OCI-LY7 (cell line): Measurements from ENCODE around the gene ERCC2.

ENCODE experiments used
- CTCF ChIP-seq: fragments of 200-600 bp; sonication (generic); conservative IDR thresholded peaks from 2 replicates; pipeline ENCODE4 v1.5.1; 2014; ENCODE audit warnings: mild to moderate bottlenecking, antibody characterized with exemption, low read length, moderate library complexity, mixed read lengths
- EZH2phosphoT487 ChIP-seq: fragments of 200-600 bp; sonication (generic); IDR thresholded peaks from 2 replicates; pipeline ENCODE4 v1.6.1; 2018; ENCODE audit warnings: low read depth, borderline replicate concordance, mild to moderate bottlenecking, mixed run types, antibody characterized with exemption, low read length, moderate library complexity, mixed read lengths

GRCh38 chr19:45339629-45340028 lies 30.7 kb downstream of the ERCC2 start:
- no peak for TF ChIP-seq CTCF
- TF ChIP-seq EZH2phosphoT487: no peak
